GM19468 (cell line): ENCODE measurements around the gene ITSN2.
"Not testable (repeated sequence)": the region's sequence is repeated elsewhere in the genome, so short reads cannot be mapped to it uniquely, and the experiment has no call there.

Experiments used
- ATAC-seq: cut with Tn5 transposase; IDR thresholded peaks from one replicate; pipeline ENCODE4 v1.9.1; 2021; ENCODE audit warnings: mild to moderate bottlenecking, moderate library complexity, moderate number of reproducible peaks; ENCODE audit not compliant: unreplicated experiment; ENCODE audit errors: extremely low read depth

ITSN2 gene

DNA sequence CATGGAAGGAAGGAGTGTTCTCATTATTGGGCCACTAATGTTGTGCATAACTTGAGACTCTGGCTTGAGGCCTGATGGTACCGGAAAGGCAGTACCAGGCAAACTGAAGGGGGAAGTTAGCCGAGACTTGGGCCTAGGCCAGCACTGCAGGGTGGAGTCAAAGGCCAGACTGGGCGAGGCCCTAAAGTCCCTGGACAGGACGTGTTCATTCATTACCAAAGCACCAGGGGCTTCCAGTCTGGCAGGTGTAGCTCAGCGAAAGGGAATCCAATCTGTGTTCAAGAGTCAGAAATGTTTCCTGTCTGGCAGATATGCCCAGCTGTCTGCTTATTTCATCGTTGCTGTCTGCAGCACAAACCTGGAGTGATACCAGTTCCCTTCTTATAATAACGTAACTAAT is 4.7 kb upstream of the ITSN2 start:
- ATAC-seq: no peak

DNA sequence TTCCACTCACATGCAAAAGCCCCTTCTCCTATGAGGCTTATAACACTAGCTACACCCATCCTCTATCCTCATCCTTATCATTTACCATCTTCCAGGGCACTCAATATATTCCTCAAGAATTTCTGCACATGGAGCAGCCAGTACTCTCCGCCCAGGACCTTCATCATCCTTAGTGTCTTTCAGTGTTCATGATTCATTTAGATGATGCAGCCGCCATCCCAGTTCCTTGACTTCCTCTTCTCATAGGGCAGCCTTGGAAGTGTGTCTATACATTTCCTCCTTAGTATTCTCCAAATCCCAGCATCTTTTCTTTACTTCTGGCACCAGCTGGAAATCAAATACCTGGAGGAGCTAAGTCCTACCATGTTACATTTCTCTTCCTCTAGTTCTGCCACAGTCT is 3.0 kb upstream of the ITSN2 start:
- ATAC-seq: no peak

DNA sequence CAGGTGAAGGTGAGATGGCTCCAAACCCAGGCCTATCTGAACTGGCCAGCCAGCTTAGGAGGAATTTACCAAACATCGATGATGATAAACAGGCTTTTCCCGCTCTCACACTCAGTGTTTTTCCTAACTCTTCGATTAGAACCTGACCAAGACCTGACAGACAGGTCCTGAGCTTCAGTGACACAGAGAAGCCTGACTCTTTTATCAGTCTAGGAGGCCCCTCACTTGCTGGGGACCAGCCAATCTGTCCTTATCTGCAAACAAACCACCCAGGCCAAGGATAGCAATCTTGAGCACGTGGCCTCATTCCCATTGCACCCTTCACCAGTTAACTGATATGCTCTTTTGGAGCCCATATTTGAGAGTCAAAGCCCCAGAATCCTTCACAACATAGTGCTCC is 1.9 kb upstream of the ITSN2 start:
- no peak for ATAC-seq

DNA sequence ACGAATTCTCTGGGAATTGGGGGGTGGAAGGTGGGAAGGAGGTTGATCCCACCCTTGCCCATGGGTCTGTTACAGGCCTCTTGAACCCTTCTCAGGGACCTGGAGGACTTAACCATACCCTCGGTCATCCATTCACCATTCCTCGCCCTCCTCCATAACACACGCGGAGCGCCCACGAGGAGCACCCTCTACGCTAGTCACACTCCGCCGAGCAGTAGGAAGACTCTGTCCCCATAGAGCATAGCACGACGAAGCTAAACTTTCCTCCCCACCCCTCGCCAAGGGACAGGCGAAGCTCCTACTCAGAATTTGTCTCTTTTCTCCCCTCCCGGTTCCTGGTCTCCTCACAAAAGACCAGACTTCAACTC is 611 bp upstream of the ITSN2 start:
- ATAC-seq: no peak

DNA sequence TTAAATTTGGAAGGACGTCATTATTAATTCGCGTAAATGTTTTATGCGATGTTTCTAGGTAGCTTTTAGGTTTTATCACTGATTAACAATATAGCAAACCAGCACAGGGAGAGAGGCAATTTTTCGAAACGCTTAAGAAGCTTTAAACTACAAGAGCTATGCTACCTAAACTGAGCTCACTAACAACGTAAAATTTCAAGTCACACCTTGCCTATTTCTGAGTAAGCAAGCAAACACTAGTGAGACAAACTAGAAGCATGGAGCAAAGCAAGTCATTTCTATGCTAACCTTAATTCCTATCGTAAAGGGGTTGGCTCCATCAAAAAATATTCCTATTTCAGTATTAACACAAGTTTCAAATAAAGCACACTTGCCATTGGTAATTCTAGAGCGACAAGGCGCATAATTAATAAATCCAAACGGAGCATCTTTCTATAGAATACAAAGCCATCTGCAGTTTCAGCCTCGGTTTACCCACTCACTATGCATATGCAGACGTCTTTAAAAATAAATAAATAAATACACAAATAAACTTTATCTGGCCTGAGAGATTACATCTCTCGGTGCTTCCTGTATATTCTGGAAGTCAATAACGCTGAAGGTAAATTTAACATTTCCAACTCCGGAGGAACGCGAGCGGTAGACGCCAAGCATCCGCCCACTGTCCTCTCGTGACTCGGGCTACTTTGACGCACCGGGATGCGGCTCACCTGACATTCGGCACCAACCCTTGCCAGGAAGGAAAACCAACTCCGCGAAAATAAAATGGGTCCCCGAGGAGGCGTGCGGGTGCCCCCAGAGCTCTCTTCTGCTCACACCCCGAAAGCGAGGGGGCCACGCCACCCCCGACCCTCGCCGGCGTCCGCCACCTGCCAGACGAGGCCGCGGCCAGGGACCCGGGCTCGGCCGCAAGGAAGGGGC is 947 bp downstream of the ITSN2 start:
- ATAC-seq: no peak

DNA sequence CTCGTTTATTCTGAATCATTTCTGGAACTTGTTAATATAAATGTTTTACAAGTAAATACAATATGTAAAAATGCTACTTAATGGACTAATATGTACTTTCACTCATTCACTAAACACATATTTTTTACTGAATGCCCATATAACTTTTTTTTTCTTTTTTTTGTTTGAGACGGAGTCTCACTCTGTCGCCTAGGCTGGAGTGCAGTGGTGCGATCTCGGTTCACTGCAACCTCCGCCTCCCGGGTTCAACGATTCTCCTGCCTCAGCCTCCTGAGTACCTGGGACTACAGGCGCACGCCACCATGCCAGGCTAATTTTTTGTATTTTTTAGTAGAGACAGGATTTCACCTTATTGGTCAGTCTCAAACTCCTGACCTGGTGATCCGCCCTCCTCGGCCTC is 2.6 kb downstream of the ITSN2 start:
- not testable (repeated sequence) for ATAC-seq

DNA sequence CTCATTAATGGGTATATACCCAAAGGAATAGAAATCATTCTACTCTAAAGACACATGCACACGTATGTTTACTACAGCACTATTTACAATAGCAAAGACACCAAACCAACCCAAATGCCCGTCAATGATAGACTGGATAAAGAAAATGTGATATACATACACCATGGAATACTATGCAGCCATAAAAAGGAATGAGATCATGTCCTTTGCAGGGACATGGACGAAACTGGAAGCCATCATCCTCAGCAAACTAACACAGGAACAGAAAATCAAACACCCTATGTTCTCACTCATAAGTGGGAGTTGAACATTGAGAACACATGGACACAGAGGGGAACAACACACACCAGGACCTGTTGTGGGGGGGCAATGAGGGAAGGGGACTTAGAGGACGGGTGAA is 3.2 kb downstream of the ITSN2 start:
- not testable (repeated sequence) for ATAC-seq

DNA sequence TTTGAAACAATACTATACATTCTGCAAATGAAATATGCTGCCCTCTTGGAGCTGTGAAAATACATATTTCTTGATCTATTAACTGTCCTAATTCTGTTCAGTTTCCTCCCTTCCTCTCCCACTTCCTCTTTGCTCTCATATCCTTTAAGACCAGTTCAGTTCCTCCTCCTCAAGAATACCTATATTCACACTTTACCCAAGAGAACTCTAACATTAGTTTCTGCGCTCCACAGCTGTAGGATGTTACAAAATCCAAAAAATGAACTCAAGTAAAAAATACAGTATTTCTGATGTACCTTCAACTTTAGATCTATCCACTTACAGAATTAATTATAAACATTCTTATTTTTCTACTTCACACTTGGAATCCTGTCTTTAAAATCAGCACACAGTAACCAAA is 5.4 kb downstream of the ITSN2 start:
- no peak for ATAC-seq

DNA sequence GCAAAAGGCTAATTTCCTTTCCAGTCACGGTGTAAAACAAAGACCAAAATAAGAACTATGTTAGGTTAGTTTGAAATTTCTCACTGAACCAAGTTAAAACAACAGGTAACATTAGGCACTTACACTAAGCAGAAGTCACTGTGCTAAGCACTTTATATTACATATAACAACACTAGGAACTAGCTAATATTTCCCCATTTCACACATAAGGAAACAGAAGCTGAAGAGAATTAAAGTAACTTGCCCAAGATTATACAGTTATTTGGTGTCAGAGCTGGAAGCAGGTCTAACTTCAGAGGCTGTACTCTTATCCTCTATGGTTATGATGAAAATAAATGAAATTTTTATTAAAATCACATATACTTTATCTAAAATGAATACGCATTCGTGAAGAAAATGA is 5.9 kb downstream of the ITSN2 start:
- no peak for ATAC-seq

DNA sequence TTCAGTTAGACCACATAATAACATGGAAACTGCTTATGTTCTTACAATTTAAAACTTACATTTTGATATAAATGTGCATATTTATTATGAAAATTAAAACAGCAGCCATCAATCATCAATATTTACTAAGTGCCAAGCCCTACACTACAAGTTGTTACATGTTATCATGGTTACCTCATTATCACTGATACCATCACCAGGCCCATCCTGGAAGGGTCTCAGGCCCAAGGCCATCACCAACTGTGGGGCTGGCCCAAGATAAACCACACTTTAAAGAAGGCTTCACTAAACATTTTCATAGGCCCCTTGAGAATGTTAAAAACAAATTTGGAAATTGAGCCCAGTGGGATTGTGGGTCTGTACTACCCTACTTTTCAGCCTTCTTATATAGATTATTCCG is 6.4 kb downstream of the ITSN2 start:
- no peak for ATAC-seq

DNA sequence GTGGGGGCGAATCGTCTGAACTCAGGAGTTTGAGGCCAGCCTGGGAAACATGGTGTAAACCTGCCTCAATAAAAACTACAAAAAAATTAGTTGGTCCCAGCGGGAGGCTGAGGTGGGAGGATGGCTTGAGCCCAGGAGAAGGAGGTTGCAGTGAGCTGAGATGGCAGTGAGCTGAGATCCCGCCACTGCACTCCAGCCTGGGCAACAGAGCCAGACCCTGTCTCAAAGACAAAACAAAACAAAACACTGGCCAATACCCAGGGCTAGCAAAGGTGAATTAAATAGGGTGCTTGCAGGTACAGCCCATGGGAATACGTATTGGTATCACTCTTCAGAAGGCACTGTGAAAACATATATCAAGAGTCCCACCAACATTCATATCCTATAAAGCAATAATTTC is 7.0 kb downstream of the ITSN2 start:
- ATAC-seq: no peak

DNA sequence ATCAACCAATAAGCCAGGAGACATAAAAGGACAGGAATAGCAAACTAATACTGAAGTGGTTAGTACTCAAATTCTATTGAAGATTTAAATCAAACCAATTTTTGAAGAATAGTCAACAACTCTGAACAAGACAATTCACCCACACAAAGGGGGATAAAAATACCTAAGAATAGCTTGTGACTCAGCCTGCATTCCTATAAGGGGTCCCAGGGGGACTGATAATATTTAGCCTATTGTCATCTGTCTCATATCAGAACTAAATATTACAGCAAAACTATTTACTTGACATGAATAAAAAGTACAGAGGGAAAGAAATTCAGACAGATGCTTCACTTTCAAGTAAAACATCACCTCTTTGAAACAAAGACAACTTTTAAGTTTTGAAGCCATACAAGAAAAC is 7.7 kb downstream of the ITSN2 start:
- no peak for ATAC-seq

DNA sequence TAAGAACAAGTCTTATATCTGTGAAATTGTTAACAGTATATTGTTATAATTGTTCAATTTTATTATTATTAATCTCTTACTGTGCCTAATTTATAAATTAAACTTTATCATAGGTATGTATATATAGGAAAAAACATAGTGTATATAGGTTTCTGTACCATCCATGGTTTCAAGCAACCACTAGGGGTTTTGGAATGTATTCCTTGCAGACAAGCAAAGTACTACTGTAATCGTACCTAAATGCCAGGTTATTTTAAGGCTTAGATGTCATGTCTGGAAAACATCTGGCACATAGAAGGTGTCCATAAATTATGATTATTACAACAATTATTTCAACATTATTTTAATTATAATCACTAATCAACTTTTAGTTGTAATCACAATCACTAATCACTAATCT is 8.4 kb downstream of the ITSN2 start:
- ATAC-seq: no peak

DNA sequence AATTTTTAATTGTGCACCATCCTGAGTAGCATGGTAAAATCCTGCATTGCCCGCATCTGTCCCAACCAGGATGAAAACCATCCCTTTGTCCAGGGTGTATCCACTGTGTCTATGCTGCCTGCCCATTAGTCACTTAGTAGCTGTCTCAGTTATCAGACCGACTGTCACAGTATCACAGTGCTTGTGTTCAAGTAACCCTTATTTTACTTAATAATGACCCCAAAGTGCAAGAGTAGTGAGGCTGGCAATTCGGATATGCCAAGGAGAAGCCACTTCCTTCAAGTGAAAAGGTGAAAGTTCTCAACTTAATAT is 8.8 kb downstream of the ITSN2 start:
- ATAC-seq: no peak

DNA sequence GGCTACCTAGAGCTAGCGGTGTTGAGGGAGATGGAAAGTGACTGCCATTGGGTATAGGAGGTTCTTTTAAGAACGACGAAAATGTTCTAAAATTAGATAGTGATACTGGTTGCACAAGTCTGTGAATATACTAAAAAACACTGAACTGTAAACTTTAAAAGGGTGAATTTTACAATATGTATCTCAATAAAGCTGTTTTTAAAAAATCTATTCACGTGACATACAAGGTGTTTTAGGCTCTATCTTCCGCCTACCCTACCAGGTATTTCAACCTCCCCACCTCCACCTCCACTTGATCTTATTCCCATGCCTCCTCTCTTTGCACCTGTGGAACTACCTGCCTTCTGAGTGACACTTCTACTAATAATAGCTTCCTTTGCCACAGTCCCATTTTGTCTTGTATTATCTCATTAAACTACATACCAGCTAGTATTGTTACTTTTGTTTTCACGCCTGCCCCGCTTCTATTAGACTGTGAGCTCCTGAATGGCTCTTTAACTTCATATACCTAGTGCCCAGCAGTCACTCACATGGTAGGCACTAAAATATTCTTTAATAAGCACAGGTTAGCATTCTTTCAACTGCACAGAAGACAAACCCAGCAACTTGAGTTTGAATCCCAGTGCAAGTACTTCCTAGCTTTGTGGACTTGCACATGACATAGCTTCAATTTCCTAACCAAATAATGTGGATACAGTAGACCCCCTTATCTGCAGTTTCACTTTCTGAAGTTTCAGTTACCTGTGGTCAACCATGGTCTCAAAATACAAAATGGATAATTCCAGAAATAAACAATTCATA is 9.3 kb downstream of the ITSN2 start:
- no peak for ATAC-seq

DNA sequence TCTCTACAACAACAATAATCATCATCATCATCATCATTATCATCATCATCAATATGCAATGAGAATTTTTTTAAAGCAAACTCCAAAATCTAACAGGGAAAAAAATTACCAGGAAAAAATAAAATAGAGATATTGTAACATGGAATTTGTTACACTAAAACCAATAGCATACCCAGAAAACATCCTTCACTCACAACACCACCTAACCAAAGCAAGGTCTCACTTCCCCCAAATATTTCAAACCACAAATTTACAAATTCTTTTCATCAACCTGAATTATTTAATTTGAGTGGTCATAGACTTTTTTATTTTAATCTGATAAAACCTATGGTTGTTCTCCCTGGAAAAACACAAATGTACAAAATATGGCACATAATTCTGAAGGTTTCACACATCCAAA is 11.2 kb downstream of the ITSN2 start:
- ATAC-seq: no peak

DNA sequence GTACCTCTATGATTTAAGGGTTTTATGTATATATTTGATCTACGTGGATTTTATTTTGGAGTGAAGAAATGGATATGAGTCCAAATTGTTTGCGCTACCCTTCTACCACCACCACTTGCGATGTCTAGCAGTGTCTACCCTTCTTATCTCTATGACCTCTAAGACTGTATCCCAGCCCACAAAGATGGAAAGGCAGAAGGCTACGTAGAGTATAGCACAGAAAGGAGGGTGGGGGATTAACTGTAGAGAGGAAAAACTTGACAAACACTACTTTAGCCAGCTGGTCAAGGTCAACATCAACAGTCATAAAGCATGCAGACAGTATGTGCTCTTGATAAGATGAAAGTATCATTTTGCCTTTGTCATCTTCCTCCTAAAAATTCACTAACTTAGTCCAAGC is 14.4 kb downstream of the ITSN2 start:
- no peak for ATAC-seq

DNA sequence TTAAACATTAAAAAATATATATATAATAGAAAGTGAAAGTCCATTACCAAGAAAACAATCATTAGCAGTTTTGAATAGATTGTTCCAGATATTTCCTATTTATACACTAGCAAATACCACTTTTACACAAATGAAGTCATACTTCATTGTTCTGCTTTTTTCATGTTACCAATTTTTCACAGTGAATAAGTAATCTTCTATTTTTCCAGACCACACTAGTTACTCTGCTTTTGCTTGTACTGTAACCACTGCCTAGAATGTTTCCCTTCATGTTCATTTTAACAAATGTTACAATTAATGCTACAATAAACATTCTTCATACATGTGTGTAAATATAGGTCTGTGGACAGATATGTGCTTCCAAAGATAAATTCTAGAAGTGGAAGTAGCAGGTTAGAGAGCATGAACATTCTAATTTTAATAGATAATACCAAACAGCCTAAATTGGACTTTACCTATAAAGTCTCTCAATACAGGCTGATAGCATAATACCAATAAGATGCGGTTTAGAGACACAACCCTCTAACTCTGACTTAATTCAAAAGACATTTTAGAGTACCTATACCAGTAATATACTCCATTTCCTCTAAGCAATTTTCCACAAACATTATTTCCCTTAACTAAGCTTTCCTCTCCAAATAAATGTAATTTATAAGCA is 17.0 kb downstream of the ITSN2 start:
- no peak for ATAC-seq

DNA sequence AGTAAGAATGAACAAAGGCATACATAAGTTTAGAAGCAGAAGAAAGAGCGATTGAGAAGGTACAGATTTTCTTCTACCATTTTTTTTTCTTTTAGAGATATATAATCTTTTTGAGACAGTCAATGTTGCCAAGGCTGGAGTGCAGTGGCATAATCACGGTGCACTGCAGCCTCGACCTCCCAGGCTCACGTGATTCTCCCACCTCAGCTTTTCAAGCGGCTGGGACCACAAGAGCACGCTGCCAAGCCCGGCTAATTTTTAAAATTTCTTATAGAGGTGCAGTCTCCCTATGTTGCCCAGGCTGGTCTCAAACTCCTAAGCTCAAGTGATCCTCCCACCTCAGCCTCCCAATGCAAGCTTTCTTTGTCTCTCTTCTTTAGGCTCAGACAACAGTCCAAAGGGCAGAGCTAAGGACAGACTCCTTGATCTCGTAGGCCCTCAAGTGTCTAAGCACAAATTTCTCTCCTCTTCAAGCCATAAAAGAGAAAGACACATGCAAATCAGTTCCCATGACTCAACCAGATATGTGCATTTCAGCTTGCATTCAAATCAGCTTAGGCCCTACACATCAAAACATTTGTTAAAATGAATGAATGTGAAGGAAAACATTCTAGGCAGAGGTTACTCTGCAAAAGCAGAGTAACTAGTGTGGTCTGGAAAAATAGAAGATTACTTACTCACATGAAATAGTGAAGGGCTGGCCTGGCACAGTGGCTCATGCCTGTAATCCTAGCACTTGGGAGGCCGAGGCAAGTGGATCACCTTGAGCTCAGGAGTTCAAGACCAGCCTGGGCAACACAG is 18.0 kb downstream of the ITSN2 start:
- peak; percentile 13 for ATAC-seq

DNA sequence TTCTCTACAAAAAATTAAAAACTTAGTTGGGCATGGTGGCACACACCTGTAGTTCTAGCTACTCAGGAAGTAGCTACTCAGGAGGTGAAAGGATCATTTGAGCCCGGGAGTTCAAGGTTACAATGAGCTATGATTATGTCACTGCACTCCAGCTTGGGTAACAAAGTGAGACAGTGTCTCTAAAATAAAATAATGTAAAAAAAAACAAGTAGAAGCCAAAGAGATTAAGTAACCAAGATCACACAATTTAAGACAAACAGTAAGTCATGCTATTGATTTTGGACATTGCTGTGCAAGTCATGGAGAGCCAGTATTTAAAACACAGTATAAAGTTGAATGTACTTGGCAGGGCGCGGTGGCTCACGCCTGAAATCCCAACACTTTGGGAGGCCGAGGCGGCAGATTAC is 20.5 kb downstream of the ITSN2 start:
- no peak for ATAC-seq
